Measurements from ENCODE around the gene MAP4K3.

Gene MAP4K3

GRCh38 chr2:39300044-39300978, 136.8 kb downstream of the MAP4K3 start:
- TF ChIP-seq SPI1 (IDR thresholded peaks at IDR 0.05; ENCODE audit: borderline replicate concordance, low read depth) (no peak), CTCF (IDR thresholded peaks at IDR 0.05; ENCODE audit: insufficient read depth, low read length) (no peak), POLR2AphosphoS5 (IDR thresholded peaks at IDR 0.05; ENCODE audit: low read depth) (no peak), GABPA (IDR thresholded peaks at IDR 0.05; ENCODE audit: low read depth) (no peak), REST (IDR thresholded peaks at IDR 0.05; ENCODE audit: insufficient replicate concordance, low read depth) (no peak)
- no peak for DNase-seq (ENCODE audit: low read depth in 1 of 2, low spot score in 1 of 2)
- H3K27me3 ChIP-seq (ENCODE audit: insufficient read depth, poor library complexity, severe bottlenecking), result no peaks in the 10 kb centered on the region
- H3K27ac ChIP-seq (replicated peaks), result no peak overlapping the region
- no peak overlapping the region for H3K4me3 ChIP-seq (replicated peaks; ENCODE audit: insufficient read depth, low read length)

- no peak overlapping the region for H3K4me3 ChIP-seq (replicated peaks; ENCODE audit: insufficient read depth, low read length)
- H3K27ac ChIP-seq (replicated peaks), result no peak overlapping the region
- H3K27me3 ChIP-seq (ENCODE audit: insufficient read depth, poor library complexity, severe bottlenecking), result no peaks in the 10 kb centered on the region
- TF ChIP-seq POLR2AphosphoS5 (IDR thresholded peaks at IDR 0.05; ENCODE audit: low read depth) (no peak), REST (IDR thresholded peaks at IDR 0.05; ENCODE audit: insufficient replicate concordance, low read depth) (no peak), SPI1 (IDR thresholded peaks at IDR 0.05; ENCODE audit: borderline replicate concordance, low read depth) (no peak), CTCF (IDR thresholded peaks at IDR 0.05; ENCODE audit: insufficient read depth, low read length) (no peak), GABPA (IDR thresholded peaks at IDR 0.05; ENCODE audit: low read depth) (no peak)
- no peak for DNase-seq (ENCODE audit: low read depth in 1 of 2, low spot score in 1 of 2)
Measured at GRCh38 chr2:39290433-39290832, 146.7 kb downstream of the MAP4K3 start.

- H3K4me3 ChIP-seq (replicated peaks; ENCODE audit: insufficient read depth, low read length), result no peak overlapping the region
- no peaks in the 10 kb centered on the region for H3K27me3 ChIP-seq (ENCODE audit: insufficient read depth, poor library complexity, severe bottlenecking)
- TF ChIP-seq CTCF (IDR thresholded peaks at IDR 0.05; ENCODE audit: insufficient read depth, low read length) (no peak), POLR2AphosphoS5 (IDR thresholded peaks at IDR 0.05; ENCODE audit: low read depth) (no peak), SPI1 (IDR thresholded peaks at IDR 0.05; ENCODE audit: borderline replicate concordance, low read depth) (no peak), GABPA (IDR thresholded peaks at IDR 0.05; ENCODE audit: low read depth) (no peak), REST (IDR thresholded peaks at IDR 0.05; ENCODE audit: insufficient replicate concordance, low read depth) (no peak)
- no peak overlapping the region for H3K27ac ChIP-seq (replicated peaks)
- no peak for DNase-seq (ENCODE audit: low read depth in 1 of 2, low spot score in 1 of 2)
Measured at GRCh38 chr2:39289609-39290008, 147.5 kb downstream of the MAP4K3 start.

Measured in HL-60 (cell line).